ENCODE results near the gene TRAM2. TPM values are rescaled to one million over a fixed set of nuclear protein-coding genes. Genes with fewer than 3 reads are reported as not detected.

Gene TRAM2
- total and polyA plus RNA-seq, 2 of the 13 experiments (the other 11 are each of a cell fraction or from before 2014, with no cell fraction given): 49.1 to 72.5 TPM

DNA sequence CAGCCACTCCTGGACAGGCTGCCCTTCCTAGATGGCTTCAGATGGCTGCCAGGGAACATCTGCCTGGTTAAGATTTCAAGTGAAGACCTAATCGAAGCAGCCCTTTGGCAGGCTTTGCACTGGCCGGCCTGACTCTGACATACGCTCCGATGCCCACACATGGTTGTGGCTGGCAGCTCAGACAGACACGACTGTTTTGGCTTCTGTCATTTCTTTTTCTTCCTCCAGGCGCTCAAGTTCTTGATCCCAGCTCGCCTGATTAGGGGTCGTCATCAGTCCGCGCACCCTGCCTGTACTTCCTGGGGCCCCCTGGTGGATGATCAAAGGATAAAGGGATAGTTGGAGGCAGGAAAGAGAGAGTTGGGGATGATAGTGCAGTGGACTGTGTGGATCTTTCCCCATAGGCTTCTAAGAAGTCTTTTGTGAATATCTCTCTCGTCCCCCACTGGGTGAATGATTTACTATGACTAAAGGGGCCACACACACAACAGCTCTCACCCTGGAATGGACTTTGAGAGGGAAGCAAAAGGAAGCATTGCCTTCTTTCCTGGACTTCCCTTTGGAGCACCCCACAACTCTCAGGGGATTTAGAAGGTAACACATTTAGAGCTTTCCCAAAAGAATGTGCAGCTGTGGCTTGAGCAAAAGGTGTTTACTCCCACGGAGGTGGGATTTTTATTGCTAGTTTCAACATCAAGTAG lies 21.4 kb upstream of the TRAM2 start (continued):
- TF ChIP-seq SNAPC4 (CRISPR knock-in tag; IDR thresholded peaks at IDR 0.05): no peak; the same call in 1 of the 2 replicates
- no peak for TF ChIP-seq ZNF496 (CRISPR knock-in tag; IDR thresholded peaks at IDR 0.05; ENCODE audit: insufficient replicate concordance)
- TF ChIP-seq, protein P1, sequence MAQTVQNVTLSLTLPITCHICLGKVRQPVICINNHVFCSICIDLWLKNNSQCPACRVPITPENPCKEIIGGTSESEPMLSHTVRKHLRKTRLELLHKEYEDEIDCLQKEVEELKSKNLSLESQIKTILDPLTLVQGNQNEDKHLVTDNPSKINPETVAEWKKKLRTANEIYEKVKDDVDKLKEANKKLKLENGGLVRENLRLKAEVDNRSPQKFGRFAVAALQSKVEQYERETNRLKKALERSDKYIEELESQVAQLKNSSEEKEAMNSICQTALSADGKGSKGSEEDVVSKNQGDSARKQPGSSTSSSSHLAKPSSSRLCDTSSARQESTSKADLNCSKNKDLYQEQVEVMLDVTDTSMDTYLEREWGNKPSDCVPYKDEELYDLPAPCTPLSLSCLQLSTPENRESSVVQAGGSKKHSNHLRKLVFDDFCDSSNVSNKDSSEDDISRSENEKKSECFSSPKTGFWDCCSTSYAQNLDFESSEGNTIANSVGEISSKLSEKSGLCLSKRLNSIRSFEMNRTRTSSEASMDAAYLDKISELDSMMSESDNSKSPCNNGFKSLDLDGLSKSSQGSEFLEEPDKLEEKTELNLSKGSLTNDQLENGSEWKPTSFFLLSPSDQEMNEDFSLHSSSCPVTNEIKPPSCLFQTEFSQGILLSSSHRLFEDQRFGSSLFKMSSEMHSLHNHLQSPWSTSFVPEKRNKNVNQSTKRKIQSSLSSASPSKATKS (CRISPR knock-in tag; IDR thresholded peaks at IDR 0.05): peak; percentile 88; the same call in 1 of the 2 replicates
- TF ChIP-seq HMGA1 (CRISPR knock-in tag; conservative IDR thresholded peaks at IDR 0.05): no peak
- peak; percentile 46; the same call in 1 of the 2 replicates for TF ChIP-seq CBFB (CRISPR knock-in tag; IDR thresholded peaks at IDR 0.05)
- peak; percentile 84; the same call in 1 of the 2 replicates for TF ChIP-seq ZNF543 (CRISPR knock-in tag; IDR thresholded peaks at IDR 0.05)
- no peak for TF ChIP-seq RAD51 (IDR thresholded peaks at IDR 0.05; ENCODE audit: borderline replicate concordance)
- no peak; the same call in 1 of the 2 replicates for TF ChIP-seq SIX1 (CRISPR knock-in tag; IDR thresholded peaks at IDR 0.05; ENCODE audit: borderline replicate concordance)
- peak; percentile 96 to 97 for TF ChIP-seq HMGXB4 (CRISPR knock-in tag; IDR thresholded peaks at IDR 0.05; ENCODE audit: borderline replicate concordance in 1 of 2, low read depth in 1 of 2)
- no peak for TF ChIP-seq RORA (CRISPR knock-in tag; IDR thresholded peaks at IDR 0.05)
- TF ChIP-seq, protein P2, sequence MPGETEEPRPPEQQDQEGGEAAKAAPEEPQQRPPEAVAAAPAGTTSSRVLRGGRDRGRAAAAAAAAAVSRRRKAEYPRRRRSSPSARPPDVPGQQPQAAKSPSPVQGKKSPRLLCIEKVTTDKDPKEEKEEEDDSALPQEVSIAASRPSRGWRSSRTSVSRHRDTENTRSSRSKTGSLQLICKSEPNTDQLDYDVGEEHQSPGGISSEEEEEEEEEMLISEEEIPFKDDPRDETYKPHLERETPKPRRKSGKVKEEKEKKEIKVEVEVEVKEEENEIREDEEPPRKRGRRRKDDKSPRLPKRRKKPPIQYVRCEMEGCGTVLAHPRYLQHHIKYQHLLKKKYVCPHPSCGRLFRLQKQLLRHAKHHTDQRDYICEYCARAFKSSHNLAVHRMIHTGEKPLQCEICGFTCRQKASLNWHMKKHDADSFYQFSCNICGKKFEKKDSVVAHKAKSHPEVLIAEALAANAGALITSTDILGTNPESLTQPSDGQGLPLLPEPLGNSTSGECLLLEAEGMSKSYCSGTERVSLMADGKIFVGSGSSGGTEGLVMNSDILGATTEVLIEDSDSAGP (CRISPR knock-in tag; IDR thresholded peaks at IDR 0.05; ENCODE audit: borderline replicate concordance): peak; percentile 81
- TF ChIP-seq THAP8 (CRISPR knock-in tag; IDR thresholded peaks at IDR 0.05; ENCODE audit: borderline replicate concordance): no peak; the same call in 1 of the 2 replicates
- TF ChIP-seq ELF3 (CRISPR knock-in tag; IDR thresholded peaks at IDR 0.05): peak; percentile 99
- TF ChIP-seq NRL (CRISPR knock-in tag; IDR thresholded peaks at IDR 0.05; ENCODE audit: borderline replicate concordance): peak; percentile 67; the same call in 1 of the 2 replicates
- peak; percentile 46 for TF ChIP-seq PRPF4 (IDR thresholded peaks at IDR 0.05; ENCODE audit: low read depth, low read length, poor library complexity, severe bottlenecking)
- TF ChIP-seq SOX6 (IDR thresholded peaks at IDR 0.05): no peak
- TF ChIP-seq SOX6 (CRISPR knock-in tag; IDR thresholded peaks at IDR 0.05): peak; percentile 92

All from HepG2 (cell line).